GM18526 (cell line): Measurements from ENCODE around the gene ABCC2.

ENCODE experiments used
- POLR2A ChIP-seq: IDR thresholded peaks from 3 replicates; pipeline ENCODE4 v1.6.1; 2011; ENCODE audit not compliant: insufficient read length; ENCODE audit errors: extremely low read depth

Gene ABCC2

GRCh38 chr10:99793819-99794218 is 11.4 kb downstream of the ABCC2 start:
- no peak for TF ChIP-seq POLR2A

GRCh38 chr10:99796928-99797327 is 14.5 kb downstream of the ABCC2 start:
- no peak for TF ChIP-seq POLR2A

GRCh38 chr10:99798031-99798430 is 15.6 kb downstream of the ABCC2 start:
- no peak for TF ChIP-seq POLR2A

- TF ChIP-seq POLR2A, result no peak
These were observed 16.5 kb downstream of the ABCC2 start for GRCh38 chr10:99798920-99799319.

- no peak for TF ChIP-seq POLR2A
These were observed 17.2 kb downstream of the ABCC2 start for GRCh38 chr10:99799613-99800012.

GRCh38 chr10:99804471-99804870 is 22.0 kb downstream of the ABCC2 start:
- TF ChIP-seq POLR2A, result no peak

- no peak for TF ChIP-seq POLR2A
These were observed 22.8 kb downstream of the ABCC2 start for GRCh38 chr10:99805190-99805589.

- TF ChIP-seq POLR2A, result no peak
These were observed 23.7 kb downstream of the ABCC2 start for GRCh38 chr10:99806091-99806490.

GRCh38 chr10:99807786-99808185 is 25.3 kb downstream of the ABCC2 start:
- TF ChIP-seq POLR2A, result no peak

GRCh38 chr10:99808270-99808669 is 25.8 kb downstream of the ABCC2 start:
- TF ChIP-seq POLR2A, result no peak

GRCh38 chr10:99809481-99809880 is 27.0 kb downstream of the ABCC2 start:
- no peak for TF ChIP-seq POLR2A

GRCh38 chr10:99809931-99810615 is 27.6 kb downstream of the ABCC2 start:
- no peak for TF ChIP-seq POLR2A

- TF ChIP-seq POLR2A, result no peak
These were observed 29.7 kb downstream of the ABCC2 start for GRCh38 chr10:99812177-99812576.

- no peak for TF ChIP-seq POLR2A
These were observed 31.7 kb downstream of the ABCC2 start for GRCh38 chr10:99814143-99814542.

- no peak for TF ChIP-seq POLR2A
These were observed 33.2 kb downstream of the ABCC2 start for GRCh38 chr10:99815621-99816020.

- no peak for TF ChIP-seq POLR2A
These were observed 45.5 kb downstream of the ABCC2 start for GRCh38 chr10:99827936-99828335.

GRCh38 chr10:99828464-99828863 is 46.0 kb downstream of the ABCC2 start:
- TF ChIP-seq POLR2A, result no peak

- TF ChIP-seq POLR2A, result no peak
These were observed 50.0 kb downstream of the ABCC2 start for GRCh38 chr10:99832439-99832838.

- TF ChIP-seq POLR2A, result no peak
These were observed 52.0 kb downstream of the ABCC2 start for GRCh38 chr10:99834410-99834809.
